ENCODE results near the gene SSX1.
"Not testable (repeated sequence)": the region's sequence is repeated elsewhere in the genome, so short reads cannot be mapped to it uniquely, and the experiment has no call there.

DNA sequence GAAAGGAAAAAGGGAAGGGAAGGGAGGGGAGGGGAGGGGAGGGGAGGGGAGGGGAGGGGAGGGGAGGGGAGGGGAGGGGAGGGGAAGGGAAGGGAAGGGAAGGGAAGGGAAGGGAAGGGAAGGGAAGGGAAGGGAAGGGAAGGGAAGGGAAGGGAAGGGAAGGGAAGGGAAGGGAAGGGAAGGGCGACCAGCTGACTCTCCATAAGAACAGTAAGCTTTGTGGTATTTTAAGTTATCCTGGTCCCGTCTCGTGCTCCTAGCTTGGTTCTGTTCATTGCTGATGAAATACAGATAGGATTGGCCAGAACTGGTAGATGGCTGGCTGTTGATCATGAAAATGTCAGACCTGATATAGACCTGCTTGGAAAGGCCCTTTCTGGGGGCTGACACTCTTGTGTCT is 25.5 kb downstream of the SSX1 start:
- TF ChIP-seq, protein P1, sequence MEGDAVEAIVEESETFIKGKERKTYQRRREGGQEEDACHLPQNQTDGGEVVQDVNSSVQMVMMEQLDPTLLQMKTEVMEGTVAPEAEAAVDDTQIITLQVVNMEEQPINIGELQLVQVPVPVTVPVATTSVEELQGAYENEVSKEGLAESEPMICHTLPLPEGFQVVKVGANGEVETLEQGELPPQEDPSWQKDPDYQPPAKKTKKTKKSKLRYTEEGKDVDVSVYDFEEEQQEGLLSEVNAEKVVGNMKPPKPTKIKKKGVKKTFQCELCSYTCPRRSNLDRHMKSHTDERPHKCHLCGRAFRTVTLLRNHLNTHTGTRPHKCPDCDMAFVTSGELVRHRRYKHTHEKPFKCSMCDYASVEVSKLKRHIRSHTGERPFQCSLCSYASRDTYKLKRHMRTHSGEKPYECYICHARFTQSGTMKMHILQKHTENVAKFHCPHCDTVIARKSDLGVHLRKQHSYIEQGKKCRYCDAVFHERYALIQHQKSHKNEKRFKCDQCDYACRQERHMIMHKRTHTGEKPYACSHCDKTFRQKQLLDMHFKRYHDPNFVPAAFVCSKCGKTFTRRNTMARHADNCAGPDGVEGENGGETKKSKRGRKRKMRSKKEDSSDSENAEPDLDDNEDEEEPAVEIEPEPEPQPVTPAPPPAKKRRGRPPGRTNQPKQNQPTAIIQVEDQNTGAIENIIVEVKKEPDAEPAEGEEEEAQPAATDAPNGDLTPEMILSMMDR (conservative IDR thresholded peaks at IDR 0.05; ENCODE audit: low read length), result not testable (repeated sequence)
- not testable (repeated sequence) for TF ChIP-seq EZH2phosphoT487 (IDR thresholded peaks at IDR 0.05; ENCODE audit: borderline replicate concordance, low read depth, low read length)

Measured in OCI-LY7 (cell line).